Activated T-cell treated with anti-CD3 and anti-CD28 coated beads for 48 hours (primary cell): ENCODE data around the gene UHMK1.
"Not testable (repeated sequence)": the region's sequence is repeated elsewhere in the genome, so short reads cannot be mapped to it uniquely, and the experiment has no call there.

ENCODE experiments used
- DNase-seq: peaks from one replicate; pipeline ENCODE4 v3.0.0-alpha.2; 2020; ENCODE audit warnings: low read depth

The UHMK1 gene

DNA sequence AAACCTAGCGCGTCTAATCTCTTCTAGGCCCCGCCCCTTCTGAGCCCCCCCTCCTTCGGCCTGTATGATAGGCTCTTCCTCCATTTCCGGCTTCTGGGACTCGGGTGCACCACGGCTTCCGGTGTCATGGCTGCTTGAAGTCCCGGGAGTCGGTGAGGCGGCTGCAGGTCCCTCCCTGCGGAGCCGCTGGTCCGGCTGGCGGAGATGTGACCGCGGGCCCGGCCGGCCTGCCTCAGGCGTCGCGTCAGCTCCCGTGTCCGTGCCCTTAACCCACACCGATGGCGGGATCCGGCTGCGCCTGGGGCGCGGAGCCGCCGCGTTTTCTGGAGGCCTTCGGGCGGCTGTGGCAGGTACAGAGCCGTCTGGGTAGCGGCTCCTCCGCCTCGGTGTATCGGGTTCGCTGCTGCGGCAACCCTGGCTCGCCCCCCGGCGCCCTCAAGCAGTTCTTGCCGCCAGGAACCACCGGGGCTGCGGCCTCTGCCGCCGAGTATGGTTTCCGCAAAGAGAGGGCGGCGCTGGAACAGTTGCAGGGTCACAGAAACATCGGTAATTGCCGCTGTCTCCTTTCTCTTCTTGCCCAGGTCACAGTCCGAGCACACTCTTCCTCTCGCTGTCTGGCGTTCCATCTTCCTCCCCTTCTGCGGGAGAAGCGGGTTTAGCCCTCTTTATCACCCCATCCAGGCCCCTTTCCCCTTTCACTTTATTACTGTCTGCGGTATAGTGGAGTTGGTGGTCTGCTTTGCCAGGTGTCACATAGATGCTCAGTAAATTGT lies at the start of gene UHMK1:
TSS of gene UHMK1 (plus strand) at position 96 of the 773 bp plus-strand sequence. CDS start at position 279, 183 bp downstream.
- peak; percentile 78 for DNase-seq

DNA sequence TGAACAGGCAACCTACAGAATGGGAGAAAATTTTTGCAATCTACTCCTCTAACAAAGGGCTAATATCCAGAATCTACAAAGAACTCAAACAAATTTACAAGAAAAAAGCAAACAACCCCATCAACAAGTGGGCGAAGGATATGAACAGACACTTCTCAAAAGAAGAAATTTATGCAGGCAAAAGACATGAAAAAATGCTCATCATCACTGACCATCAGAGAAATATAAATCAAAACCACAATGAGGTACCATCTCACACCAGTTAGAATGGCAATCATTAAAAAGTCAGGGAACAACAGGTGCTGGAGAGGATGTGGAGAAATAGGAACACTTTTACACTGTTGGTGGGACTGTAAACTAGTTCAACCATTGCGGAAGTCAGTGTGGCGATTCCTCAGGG lies 43.3 kb upstream of the UHMK1 start:
- DNase-seq = not testable (repeated sequence)

- no peak for DNase-seq
Observed at GRCh38 chr1:162456323-162456722, 41.3 kb upstream of the UHMK1 start.

DNA sequence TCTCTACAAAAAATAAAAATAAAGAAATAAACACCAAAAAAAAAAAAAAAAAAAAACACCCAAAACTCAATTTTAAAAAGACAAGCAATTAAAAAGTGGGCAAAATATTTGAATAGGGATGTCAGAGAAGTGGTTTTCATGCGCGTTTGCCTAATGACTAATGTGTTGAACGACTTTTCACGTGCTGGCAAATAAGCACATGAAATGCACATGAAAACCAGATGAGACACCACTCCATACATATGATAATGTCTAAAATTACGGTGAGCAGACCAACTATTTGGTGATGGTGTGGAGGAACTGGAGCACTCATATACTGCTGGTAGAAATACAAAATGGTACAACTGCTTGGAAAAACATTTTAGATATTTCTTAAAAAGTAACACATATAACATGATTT lies 39.4 kb upstream of the UHMK1 start:
- DNase-seq = no peak

DNA sequence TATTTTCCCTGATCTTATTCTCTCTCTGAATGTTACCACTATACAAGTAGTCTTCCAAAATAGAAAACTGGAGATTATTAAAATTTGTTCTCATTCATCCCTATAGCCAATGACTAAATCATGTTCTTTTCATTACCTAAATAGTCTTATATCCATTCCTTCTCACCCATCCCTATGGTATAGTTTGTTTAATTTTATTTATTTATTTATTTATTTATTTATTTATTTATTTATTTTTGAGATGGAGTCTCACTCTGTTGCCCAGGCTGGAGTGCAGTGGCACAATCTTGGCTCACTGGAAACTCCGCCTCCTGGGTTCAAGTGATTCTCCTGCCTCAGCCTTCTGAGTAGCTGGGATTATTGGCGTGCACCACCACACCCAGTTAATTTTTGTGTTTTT lies 35.2 kb upstream of the UHMK1 start:
- not testable (repeated sequence) for DNase-seq

DNA sequence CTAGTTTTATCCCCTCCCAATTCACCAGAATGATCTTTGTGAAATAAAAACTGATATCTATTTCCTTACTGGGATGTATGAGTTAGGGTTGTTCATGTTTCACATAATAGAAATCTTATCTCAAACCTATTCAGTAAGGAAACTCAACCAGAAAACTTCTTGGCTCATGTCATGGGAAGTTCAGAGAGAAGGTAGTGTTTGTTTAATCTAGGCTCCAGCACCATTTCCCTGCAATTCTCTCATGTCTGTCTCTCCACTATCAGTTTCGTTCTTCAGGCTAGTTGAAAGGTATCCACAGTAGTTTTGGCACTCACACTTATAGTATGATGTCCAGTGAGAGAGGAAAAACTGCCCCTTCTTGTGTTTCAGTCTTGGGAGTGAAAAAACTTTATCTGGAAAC lies 34.6 kb upstream of the UHMK1 start:
- DNase-seq = no peak

DNA sequence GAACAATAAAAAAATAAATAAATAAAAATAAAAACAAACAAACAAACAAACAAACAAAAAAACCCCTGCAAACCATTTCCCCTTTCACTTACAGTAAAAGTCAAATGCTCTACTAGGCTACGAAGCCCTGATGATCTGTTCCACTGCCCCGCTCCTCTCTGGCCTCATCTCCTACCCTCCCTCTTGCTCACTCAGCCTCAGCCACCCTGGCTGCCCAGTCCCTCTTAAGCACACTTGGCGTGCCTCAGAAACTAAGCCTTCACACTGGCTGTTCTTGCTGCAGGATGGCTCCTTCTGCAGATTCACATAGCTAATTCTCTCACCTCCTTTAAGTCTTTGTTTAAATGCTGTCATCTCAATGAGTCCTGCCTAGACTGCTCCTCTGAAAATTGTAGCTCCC lies 30.8 kb upstream of the UHMK1 start:
- DNase-seq = no peak

GRCh38 chr1:162470216-162470615 lies 27.4 kb upstream of the UHMK1 start:
- DNase-seq = no peak

DNA sequence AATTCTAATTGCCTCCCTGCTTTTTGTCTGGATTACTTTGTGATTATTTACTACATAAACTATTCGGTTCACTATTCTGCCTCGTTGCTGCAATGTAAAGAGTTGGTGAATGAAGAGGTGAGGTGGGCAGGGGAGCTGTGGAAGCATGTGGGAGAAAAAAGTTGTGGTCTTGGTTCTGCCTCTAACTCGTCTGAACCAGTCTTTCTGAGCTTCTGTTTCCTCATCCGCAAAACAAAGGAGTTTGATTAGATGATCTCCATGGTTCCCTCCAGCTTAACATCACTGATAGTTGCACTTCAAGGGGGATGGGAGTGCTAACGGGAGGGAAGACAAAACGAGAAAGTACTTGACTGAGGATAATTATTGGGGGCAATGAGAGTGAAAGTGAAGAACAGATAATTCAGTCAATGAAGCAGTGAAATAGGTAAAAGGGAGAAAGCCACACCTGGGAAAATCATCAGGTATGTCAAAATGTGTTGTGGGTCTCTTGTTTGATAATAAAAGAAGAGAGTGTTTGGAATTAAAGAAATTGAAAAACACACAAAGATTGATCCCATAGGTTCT lies 26.2 kb upstream of the UHMK1 start:
- no peak for DNase-seq

DNA sequence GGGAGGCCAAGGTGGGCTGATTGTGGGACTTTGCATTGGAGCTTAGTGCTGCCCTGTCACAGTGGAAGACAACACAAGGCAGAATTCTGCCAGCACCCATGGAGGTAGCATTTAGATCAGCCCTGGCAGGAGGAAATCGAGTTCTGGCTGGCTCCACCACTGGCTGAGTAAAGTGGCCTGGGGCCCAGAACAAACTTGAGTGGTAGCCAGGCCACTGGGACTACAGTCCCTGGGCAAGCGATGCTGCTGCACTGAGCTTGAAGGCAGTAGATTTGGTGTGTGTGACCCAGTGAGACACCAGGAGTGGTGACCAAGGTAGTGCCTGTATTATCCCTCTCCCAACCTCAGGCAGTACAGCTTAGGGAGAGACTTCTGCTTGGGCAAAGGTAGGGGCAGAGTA lies 22.5 kb upstream of the UHMK1 start:
- DNase-seq = no peak

DNA sequence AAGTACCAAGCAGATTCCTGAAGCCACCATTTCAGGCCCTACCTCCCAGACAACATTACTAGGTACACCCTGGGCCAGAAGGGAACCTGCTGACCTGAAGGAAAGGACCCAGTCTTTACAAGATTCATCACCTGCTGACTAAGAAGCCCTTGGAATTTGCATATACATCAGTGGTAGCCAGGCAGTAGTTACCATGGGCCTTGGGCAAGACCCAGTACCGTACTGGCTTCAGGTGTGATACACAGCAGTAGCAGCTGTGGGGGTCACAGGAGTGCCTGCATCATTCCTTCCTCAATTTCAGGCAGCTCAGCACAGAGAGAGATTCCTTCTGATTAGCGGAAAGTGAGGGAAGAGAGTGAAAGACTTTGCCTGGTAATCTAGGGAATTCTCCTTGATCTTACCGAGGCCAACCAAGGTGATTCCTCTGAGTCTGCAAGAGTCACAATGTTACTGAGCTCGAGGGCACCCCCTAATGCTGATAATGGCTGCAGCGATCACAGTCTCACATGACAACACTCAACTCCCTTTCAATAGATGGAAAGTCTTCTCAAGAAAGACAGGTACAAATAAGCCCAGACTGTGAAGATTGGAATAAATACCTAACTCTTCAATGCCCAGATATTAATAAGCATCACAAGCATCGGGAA lies 22.0 kb upstream of the UHMK1 start:
- DNase-seq = no peak

DNA sequence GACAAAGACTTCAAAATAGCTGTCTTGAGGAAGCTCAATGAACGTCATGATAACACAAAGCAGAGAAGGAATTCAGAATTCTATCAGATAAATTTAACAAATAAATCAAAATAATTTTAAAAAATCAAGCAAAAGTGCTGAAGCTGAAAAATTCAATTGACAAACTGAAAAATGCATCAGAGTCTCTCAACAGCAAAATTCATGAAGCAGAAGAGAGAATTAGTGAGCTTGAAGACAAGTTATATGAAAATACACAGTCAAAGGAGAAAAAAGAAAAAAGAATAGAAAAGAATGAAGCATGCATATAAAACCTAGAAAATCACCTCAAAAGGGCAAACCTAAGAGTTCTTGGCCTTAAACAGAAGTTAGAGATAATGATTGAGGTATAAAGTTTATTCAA lies 21.0 kb upstream of the UHMK1 start:
- DNase-seq = no peak

DNA sequence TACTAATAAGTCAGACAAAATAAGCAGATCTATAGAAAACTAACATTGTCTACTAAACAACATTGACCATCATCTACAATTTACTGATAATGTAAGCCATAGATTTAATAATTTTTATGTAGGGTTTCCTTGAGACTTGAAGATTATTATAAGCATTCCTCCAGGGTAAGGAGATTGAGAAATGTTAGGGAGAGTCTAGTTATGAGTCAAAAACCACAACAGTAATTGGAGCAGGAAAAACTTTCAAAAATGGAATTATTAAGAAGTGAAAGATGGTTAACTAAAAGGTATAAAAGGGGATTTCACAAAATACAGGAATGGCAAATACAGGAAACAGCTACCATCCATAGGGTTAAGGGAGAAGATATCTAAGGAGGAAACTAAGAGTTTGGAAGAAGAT lies 12.4 kb upstream of the UHMK1 start:
- no peak for DNase-seq

GRCh38 chr1:162487241-162487640 lies 10.4 kb upstream of the UHMK1 start:
- no peak for DNase-seq

- DNase-seq = no peak
Observed at GRCh38 chr1:162488219-162488618, 9.4 kb upstream of the UHMK1 start.

- DNase-seq = not testable (repeated sequence)
Observed at GRCh38 chr1:162495531-162496233, 1.9 kb upstream of the UHMK1 start.

DNA sequence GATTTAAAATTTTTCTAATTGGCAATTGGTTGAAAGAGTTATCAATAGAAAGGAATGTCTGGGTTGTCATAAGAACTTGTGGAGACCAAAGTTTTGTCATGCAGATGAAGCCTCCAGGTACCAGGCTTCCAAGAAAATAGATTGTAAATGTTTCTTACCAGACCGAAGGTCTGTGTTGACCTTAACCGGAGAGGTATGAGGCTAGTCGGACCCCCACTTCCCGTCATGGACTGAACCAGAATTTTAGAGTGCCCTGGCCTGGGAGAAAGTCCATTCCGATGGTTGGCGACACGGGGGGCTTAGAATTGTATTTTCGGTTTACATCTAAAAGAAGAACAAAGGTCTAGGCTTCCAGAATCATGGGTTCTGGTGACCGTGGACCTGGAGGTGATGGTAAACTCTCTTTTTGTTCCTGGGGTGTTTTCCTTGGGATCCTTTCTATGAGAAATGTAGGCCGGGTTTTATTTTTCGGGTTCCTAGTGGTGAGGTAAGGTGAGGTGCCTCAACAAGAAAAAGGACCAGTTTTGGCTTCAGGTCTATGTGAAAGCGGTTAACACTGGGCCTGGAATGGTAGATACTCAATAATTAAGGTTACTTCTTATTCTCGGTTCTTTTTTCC lies 405 bp upstream of the UHMK1 start:
- DNase-seq = no peak

DNA sequence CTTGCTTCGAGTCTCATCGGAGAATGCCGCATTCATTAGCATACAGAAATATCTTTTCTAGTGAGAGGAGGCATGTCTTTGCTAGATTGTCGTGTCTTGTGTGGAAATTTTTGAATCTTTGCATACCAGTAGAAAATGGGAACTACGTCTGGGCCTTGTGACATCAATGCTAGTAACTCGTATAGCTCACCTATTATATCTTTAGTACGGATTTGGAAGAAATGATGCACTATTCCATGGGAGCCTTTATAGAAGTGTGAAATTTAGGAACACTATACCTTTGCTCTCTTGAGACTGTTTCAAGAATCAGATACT lies 835 bp downstream of the UHMK1 start:
- no peak for DNase-seq

DNA sequence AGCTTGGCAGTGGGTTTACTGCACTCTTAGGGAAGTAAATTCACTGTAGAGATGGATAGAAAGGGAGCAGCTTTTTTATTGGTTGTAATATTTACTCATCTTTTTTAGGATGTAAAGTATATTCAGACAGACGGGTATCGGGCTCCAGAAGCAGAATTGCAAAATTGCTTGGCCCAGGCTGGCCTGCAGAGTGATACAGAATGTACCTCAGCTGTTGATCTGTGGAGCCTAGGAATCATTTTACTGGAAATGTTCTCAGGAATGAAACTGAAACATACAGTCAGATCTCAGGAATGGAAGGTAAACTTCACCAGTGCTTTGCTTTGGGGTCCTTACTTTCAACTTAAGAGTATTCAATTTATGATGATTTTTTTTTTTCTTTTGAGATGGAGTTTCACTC lies 3.2 kb downstream of the UHMK1 start:
- DNase-seq = no peak

DNA sequence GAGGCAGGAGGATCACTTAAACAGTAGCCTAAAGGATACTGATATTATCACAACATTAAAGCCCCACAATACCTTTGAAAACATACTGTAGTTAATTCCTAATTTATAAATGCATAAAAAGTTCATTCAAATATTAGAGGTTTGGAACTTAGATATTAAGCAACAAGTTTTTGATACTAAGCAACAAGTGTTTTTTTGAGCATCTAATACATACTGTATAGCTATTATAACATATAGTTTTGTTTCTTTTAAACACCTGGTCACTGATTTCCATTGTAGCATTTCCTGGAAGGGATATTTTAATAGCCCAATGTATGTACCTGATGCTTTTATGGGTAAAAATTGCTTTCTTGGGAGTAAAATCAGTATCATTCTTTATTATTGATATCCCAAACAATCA lies 4.5 kb downstream of the UHMK1 start:
- DNase-seq = no peak

- DNase-seq = no peak
Observed at GRCh38 chr1:162502928-162503327, 5.3 kb downstream of the UHMK1 start.

DNA sequence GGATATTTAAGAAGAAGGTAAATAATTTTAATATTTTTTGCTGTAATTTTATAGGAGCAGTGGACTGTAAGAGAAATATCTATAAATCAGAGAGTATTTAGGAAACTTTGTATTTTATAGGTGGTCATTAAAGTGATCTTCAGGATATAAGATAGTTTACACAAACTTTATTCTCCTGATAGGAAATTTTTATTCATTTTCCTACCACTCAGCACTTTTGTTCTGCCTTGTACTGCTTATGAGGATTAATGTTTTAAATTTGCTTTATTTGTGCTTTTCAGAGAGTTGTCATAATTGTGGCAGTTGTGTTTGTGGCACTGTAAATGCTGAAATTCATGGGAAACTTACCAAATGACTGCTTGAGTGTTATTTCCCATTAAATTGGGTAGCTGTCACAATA lies 29.7 kb downstream of the UHMK1 start:
- DNase-seq = no peak
